ENCODE measurements around the gene BCOR.

DNA sequence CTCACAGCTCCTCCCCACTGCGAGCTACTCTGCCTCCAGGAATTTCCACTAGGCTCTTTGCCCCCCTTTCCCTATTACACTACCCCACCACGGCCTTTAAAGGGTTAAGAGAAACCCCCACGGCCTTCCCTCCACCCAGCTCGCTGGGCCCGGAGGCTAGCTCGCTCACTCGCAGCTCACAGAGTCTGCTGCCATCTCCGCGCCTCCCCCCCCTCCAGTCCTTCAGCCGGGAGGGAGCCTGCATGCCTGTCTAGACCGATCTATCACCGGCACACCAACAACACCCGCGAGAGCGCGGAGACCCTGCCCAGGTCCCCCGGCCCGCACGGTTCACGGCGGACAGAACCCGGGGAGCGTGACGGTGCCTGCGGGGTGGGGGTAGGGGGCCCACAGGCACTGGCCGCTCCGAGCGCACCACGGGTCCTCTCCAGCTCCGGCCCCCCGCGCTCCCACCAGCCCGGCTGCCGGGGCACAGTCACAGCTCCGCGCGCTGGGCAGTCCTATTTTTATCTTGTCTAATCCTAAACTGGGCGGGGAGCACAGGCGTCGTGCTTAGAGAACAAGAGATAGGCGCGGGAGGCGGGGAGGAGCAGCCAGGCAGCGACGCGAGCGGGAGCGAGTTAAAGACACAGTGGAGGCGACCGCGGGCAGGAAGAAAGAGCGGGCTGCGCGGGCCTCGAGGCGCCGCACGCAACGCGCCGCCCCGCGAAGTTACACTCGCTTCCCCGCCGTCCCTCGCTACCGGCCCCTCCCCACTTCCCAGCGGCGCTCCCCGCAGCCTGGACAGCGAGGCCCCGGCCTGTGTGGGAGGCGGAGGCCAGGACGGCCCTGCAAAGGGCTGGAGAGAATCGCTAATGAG is 3.5 kb downstream of the BCOR start:
- TF ChIP-seq TAF1 (IDR thresholded peaks at IDR 0.05; ENCODE audit: low read depth, low read length), result no peak
- TF ChIP-seq POLR2A (IDR thresholded peaks at IDR 0.05; ENCODE audit: low read depth, low read length), result no peak
- no peak for TF ChIP-seq POLR2AphosphoS5 (IDR thresholded peaks at IDR 0.05; ENCODE audit: low read depth, low read length)
- TF ChIP-seq PAX5 (IDR thresholded peaks at IDR 0.05; ENCODE audit: insufficient read depth, low read length, severe bottlenecking), result no peak
- no peak for TF ChIP-seq POU2F2 (IDR thresholded peaks at IDR 0.05; ENCODE audit: low read depth, low read length)
- TF ChIP-seq SPI1 (IDR thresholded peaks at IDR 0.05; ENCODE audit: low read depth, low read length), result no peak

Data from GM12891 (cell line).